GM18861 (cell line): ENCODE measurements around the gene TOMM40.
"Not testable (repeated sequence)": the region's sequence is repeated elsewhere in the genome, so short reads cannot be mapped to it uniquely, and the experiment has no call there.

Experiments
- ATAC-seq: cut with Tn5 transposase; IDR thresholded peaks from one replicate; pipeline ENCODE4 v1.9.1; 2021; ENCODE audit not compliant: unreplicated experiment

The TOMM40 gene

DNA sequence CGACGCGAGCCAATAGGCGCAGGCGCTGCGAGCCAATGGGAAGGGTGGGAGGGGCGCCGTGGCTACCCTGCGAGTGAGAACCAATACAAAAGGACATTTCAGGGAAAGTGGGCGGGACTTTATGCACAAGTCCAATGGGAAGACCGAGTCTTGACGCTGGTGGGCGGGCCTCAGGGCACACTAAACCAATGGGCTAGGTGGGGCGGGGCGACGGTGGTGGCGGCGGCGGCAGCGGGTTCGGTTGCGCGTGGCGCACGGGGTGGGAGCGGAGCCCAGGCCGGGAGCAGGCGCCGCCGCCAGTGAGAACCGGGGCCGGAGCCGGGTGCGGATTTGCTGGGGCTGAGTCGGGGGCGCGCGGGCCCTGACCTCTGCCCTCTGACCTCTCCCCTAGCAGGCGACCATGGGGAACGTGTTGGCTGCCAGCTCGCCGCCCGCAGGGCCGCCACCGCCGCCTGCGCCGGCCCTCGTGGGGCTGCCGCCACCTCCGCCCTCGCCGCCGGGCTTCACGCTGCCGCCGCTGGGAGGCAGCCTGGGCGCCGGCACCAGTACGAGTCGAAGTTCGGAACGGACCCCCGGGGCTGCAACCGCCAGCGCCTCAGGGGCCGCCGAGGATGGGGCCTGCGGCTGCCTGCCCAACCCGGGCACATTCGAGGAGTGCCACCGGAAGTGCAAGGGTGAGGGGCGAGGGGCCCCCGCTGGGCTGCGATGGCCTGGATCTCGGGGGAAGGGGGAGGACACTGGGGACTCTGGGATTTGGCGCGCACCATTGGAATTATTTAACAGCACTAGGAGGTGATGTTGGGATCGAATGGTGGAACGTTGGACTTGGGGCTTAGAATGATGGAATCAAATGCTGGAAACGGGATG, at the start of gene TOMM40:
Gene TOMM40, plus strand, starts transcription at position 239 of the 867 bp plus-strand sequence. Its CDS starts 162 bp downstream, at position 401.
- ATAC-seq, result no peak

DNA sequence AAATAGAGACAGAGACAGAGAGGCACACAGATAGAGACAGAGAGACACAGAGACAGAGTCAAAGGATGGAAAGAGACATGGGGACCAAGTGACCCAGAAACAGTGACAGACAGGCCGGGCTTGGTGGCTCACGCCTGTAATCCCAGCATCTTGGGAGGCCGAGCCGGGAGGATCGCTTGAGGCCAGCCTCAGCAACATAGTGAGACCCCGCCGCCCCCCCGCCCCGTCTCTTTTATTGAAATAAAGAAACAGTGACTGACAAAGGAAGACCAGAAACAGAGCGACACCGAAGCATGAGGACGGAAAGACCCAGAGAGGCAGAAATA, 45.8 kb upstream of the TOMM40 start:
- no peak for ATAC-seq

DNA sequence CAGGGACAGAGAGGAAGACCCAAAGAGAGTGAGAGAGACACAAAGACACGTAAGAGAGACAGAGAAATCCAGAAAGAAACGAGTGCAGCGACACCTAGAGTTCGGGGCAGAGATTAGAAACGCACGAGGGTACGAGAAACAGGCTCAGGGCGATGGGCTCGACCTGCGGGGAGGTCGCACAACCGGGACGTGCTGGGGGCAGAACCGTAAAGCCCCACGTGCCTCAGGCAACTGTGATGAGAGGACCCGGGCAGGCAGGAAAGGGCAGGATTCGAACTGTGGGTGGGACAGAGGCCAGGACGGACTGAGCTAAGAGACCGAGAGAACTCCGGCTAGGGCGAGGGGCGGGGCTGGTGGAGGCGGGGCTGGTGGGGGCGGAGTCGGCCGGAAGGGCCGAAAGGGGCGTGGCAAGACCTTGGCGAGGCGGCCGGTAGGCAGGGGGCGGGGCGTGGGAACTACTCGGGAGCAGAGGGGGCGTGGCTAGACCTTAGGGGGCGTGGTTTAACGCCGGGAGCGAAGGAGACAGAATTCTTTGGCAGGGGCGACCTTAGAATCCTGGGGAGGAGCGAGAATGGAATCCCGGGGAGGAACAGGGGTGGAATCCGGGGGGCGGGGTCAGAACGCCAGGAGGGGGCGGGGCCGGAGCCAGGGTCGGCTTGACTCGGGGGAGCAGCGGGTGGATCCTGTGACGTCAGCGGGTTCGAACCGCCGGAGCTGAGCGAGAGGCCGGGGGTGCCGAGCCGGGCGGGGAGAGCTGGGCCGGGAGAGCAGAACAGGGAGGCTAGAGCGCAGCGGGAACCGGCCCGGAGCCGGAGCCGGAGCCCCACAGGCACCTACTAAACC, 45.2 kb upstream of the TOMM40 start, which contains the start of gene NECTIN2:
Gene NECTIN2, plus strand, starts transcription at position 686 of the 843 bp plus-strand sequence. CDS start 229 bp downstream, outside the sequence.
- no peak for ATAC-seq

DNA sequence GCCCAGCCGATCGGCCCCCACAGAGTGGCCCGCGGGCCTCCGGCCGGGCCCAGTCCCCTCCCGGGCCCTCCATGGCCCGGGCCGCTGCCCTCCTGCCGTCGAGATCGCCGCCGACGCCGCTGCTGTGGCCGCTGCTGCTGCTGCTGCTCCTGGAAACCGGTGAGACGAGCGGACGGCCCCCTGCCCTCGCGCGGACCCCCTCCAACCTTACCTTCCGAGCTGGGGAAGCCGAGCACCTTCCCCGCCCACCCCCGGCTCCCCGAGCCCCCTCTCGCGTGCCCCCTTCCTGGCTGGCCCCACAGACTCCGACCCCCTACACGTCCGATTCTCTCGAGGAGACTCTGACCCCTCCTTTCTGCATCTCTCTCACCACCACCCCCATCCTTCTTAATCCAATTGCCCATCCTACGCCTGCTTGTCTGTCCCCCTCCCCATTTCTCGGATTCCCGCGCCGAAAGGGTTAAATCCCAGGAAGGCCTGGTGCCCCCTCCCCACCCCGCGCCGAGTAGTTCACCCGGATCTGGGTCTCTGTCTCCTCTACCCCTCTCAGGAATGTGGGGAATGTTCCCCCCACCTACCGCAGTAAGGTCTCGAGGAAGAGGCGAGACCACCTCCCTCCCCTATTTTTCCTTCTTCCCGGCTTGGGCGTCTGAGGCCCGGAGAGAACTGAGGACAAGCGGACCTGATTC, 44.5 kb upstream of the TOMM40 start:
- ATAC-seq, result no peak

DNA sequence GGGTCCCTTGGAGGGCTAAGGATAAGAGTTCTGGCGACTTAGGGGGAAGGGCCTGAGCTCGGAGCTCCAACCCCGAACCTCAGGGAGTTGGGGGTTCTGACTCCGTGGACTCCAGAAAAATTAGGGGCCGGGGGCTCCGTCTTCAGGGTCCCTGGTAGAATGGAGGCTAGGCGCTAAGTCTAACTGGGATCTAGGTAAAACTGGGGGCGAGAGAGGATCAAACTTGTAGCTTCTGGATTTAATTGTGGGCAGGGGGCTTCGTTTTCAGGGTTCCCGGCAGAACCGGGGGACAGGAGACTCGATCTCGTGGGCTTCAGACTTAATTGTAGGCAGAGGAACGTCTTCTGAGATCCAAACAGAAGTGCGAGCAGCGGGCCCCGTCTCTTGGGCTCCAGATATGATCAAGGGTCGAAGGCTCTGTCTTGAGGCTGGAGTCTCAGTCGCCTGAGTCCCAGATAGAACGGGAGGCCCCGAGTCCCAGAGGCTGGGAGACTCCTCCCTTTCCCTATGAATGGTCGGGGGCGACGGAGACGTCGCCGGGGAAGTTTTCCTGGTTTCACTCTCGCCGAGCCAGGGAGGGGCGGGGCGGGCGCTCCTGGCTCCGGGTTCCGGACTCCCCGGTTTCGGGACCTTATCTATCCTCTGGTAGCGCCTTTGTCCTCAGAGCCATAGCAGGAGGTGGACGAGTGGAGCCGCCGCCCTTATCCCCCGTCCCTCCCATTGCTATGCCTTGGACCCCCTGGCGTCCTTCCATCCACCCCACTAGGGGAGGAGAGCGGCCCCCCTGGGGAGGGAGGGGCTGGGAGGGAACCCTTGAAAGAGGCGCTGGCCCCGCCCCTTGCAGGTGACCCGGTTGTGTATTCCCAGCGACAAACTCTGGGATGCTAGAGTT, 43.7 kb upstream of the TOMM40 start:
- ATAC-seq, result no peak

DNA sequence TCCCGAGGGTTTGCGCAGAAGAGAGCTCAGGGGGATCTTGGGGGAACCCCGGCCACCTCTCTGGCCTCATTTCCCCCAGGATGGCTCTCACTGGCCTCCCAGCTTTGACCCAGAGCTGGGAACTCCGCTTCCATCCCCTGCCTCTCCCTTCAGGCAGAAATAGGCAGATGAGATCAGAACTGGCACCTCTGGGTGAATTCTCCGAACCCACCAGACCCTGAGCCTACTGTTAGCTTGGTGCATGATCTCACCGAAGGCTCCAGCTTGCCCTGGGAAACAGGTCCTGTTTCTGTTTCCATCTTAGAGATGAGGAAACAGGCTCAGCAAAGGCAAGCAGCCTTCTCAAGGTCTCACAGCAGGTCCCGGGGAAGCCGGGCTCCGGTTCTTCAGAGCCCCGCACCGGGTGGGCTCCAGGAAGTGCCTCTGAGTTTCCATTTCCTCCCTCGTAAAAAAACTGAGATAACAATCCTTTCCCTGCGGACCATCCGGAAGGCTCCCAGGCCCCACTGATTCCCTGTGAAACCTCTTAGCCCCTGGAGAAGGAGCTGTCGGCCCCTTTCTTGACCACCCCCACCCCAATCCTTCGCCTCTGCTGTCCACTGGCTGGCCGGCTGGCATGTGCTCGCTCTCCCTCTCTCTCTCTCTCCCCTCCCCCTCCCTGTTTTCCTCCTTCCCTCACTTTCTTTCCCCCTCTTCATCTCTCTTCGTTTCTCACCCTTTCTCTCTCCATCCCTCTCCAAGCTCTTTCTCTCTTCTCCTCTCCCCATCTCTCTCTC, 42.8 kb upstream of the TOMM40 start:
- no peak for ATAC-seq

DNA sequence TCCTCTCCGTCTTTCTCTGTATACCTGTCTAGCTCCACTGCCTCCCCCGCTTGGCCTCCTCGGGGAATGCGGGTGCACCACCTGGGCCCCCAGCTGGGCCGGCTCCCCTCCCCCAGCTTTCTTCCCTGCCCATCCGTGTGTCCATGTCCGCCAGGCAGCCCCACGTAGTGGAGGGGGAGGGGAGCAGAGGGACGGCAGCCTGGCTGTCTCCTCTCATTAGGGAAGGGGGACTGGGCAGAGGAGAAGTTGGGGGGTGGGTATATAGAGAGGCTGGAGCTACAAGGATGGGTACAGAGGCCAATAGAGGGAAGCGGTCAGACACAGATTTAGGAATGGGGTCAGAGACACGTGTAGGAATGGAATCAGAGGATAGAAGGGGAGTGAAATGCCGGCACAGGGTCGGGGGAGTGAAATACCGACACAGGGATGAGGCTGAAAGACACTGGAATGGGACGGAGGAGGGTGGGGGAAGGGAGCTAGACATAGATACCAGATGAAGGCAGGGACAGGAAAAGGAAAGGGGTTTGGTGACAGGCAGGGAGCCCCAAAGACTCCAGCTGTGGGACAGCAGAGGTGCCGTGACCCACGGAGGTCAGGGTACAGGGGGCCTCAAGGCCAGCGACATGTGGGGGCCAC, 42.1 kb upstream of the TOMM40 start:
- no peak for ATAC-seq

DNA sequence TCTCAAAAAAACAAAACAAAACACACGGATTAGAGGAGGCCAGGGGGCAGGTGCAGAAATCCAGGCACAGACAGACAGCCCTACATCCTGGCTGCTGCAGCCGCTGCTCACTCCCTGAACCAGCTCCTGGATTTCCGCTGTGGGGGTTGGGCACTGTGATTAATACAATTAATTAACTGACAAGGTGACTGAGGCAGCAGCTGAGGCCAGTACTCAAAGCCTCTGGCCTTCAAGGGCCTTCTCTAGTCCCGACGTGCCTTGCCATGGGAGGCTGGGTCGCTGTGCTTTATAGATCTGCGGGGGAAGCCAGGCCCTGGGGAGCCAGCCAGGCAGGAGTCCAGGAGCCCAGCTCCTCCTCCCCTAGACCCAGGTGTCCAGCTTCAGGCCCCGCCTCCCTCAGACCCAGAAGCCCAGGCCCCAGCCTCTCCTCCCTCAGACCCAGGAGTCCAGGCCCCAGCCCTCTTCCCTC, 40.4 kb upstream of the TOMM40 start:
- no peak for ATAC-seq

DNA sequence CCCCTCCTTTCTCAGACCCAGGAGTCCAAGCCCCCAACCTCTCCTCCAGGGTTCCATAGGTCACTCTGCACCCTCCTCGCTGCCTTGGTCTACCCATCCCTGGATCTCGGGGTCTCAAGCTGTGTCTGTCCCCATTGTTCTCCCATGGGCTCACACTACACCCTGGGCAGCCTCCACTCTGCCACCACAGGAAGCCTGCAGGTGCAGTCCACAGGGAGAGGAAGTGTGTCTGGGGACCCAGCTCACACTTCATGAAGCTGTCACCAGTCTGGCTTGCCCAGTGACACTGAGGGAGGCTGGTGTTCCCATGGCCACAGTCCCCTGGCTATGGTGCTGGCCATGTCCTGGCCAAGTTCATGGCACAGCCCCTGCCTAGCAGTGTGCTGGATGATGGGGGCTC, 39.6 kb upstream of the TOMM40 start:
- ATAC-seq, result no peak

DNA sequence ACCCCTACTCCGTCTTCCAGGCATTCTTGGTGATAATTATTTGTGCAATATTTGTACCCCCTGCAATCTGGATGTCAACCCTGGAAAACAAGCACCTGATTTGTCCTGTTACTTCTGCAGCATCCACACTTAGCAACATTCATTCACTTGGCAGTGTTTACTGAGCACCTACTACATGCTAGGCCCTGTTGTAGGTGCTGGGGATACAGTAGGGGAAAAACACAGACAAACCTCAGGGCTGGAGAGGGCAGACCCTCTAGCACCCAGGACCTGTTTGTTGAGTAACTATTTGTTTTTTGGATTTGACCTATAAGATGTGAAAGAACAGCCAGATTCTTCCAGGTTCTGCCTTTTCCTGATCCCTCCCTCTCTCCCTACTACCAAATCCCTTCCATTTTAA, 35.4 kb upstream of the TOMM40 start:
- no peak for ATAC-seq

DNA sequence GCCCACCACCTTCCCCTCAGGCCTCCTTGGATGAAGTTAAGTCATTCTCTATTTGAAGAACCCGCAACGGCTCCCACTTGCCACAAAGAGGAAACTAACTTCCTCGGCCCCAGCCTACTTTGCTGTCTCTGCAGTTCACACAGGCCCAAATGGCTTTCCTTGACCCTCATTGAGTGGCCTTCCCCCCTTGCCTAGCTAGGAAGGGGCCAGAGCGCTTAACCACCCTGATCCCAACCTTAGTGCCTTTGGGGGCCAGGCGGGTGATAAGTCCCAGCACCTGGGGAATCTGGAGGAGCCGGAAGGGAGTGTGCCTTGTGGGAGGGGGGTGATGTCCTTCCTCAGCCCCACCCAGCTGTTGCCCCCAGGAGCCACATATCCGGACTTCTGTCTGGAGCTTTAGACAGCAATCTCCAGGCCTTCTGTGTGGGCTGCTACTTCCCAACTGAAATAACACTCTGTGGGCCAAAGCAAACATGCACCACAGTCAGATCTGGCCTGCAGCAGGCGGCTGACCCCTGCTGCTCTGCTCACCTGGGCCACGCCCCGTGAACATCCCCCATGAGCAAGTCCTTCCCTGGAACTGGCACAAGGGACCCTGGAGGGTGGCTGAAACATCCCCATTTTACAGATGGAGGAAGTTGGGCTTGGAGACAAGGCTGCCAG, 34.5 kb upstream of the TOMM40 start:
- ATAC-seq, result no peak

DNA sequence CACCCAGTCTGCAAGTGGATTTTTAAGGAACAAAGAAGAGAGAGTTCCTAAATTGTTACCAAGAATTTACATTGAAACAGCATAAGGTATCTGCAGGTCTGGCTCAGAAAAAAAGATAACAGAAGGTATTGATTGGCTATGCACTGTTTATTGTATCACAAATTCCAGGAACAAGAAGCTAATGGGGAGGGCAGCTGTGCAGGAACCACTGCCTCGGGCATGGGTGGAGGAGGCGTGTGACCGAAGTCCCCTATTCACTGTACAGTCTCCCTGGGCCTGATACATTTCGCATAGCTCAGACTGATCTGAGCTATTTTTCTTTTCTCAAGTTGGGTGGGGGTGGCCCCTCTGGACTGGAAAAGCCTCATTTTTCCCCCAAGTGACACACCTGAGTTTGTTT, 33.2 kb upstream of the TOMM40 start:
- ATAC-seq, result no peak

DNA sequence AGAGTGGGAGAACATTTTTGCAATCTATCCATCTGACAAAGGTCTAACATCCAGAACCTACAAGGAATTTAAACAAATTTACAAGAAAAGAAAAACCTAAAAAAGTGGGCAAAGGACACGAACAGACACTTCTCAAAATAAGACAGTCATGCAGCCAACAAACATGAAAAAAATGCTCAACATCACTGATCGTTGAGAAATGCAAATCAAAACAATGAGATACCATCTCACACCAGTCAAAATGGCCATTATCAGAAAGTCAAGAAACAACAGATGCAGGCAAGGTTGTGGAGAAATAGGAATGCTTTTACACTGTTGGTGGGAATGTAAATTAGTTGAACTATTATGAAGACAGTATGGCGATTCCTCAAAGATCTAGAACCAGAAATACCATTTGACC, 29.5 kb upstream of the TOMM40 start:
- ATAC-seq, result not testable (repeated sequence)

DNA sequence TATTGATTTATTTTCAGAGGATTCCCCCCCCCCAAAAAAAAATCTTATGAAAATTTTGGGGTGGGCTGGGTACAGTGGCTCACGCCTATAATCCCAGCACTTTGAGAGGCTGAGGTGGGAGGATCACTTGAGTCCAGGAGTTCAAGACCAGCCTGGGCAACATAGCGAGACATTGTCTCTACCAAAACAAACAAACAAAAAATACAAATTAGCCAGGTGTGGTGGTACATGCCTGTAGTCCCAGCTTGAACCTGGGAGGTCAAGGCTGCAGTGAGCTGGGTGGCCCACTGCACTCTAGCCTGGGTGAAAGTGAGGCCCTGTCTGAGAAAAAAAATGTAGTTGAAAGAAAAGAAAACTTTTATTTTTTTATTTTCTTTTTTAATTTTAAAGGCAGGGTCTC, 27.1 kb upstream of the TOMM40 start:
- no peak for ATAC-seq

DNA sequence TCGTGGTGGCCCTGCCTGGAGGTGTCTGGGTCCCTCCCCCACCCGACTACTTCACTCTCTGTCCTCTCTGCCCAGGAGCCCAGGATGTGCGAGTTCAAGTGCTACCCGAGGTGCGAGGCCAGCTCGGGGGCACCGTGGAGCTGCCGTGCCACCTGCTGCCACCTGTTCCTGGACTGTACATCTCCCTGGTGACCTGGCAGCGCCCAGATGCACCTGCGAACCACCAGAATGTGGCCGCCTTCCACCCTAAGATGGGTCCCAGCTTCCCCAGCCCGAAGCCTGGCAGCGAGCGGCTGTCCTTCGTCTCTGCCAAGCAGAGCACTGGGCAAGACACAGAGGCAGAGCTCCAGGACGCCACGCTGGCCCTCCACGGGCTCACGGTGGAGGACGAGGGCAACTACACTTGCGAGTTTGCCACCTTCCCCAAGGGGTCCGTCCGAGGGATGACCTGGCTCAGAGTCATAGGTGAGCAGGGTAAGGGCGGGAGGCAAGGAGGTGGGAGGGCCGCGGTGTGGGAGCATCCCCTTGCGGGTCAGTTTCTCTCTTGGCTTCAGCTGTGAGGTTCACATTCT, 25.8 kb upstream of the TOMM40 start:
- ATAC-seq, result no peak

DNA sequence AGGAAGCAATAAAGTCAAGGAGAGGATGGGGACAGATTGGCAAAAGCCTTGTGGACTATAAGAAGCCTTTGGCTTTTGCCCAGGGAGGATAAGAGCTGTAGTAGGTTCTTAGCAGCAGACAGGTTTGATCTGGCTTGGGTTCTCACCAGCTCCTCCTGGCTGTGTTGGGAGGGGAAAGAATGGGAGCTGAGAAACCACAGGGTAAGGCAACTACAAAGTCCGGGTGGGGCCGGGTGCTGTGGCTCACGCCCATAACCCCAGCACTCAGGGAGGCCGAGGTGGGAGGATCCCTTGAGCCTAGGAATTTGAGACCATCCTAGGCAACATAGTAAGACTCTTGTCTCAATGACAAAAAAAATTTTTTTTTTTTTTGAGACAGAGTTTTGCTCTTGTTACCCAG, 24.4 kb upstream of the TOMM40 start:
- no peak for ATAC-seq

DNA sequence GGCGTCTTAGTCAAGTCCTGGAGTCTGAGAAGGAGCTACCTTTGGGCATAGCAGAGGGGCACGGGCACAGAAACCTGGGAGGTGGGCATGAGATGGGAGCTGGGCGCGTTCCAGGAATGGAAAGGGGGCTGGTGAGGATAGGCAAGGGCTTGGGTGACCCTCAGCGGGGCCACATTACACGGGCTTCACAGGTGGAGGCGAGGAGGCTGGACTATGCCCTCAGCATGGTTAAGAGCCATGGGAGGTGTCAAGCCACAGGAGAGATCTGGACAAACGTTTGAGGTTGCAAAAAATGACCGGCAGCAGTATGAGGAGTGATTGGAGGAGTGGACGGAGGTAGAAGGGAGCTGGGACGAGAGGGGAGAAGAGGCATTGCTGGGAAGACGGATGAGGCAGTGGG, 23.5 kb upstream of the TOMM40 start:
- ATAC-seq, result no peak

DNA sequence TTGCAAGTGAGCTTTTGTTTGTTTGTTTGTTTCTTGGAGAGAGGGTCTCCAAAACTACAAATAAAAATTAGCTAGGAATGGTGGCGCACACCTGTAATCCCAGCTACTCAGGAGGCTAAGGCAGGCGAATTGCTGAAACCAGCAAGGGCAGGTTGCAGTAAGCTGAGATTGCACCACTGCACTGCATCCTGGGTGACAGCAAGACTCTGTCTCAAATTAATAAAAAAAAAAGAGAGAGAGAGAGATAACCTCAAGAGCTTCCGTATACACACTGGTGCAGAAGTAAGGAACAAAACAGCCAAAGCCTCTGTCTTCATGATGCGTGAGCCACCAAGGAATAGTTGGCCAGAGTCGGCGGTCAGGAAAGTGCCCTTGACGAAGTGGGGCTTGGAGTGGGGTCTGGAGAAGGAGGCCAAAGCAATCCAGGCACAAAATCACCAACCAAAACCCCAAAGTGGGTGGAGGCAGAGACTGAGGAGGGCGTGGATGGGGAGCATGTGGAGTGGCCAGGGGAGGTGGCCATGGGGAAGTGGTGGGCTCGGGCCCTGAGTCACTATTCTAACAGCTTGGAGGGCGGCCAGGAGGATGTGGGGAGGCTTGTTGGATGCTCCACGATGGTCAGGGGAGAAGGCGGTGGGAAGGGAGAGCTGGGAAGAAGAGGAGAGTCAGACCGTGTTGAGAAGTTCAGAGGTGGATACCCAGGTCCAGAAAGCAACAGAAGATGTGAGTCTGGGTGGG, 21.2 kb upstream of the TOMM40 start:
- ATAC-seq, result no peak
